ENCODE measurements around the gene LRCH1. TPM values are rescaled to one million over a fixed set of nuclear protein-coding genes. Genes with fewer than 3 reads are reported as not detected.
A peak's percentile ranks its signal among the peaks of the same experiment; 100 is the strongest.
"Not testable (repeated sequence)": the region's sequence is repeated elsewhere in the genome, so short reads cannot be mapped to it uniquely, and the experiment has no call there.

LRCH1 gene
- total RNA-seq, 1 experiment from 2014 or later: 5.5 TPM

- not testable (repeated sequence) for DNase-seq (ENCODE audit: extremely low read depth, low read depth)
These were observed 217.0 kb downstream of the LRCH1 start for GRCh38 chr13:46769925-46770324.

- no peak for DNase-seq (ENCODE audit: extremely low read depth, low read depth)
These were observed 218.7 kb downstream of the LRCH1 start for GRCh38 chr13:46771693-46772092.

- no peak for DNase-seq (ENCODE audit: extremely low read depth, low read depth)
These were observed 220.6 kb downstream of the LRCH1 start for GRCh38 chr13:46773541-46773940.

- no peak for DNase-seq (ENCODE audit: extremely low read depth, low read depth)
These were observed 222.6 kb downstream of the LRCH1 start for GRCh38 chr13:46775385-46776107.

- DNase-seq (ENCODE audit: extremely low read depth, low read depth): no peak
These were observed 225.1 kb downstream of the LRCH1 start for GRCh38 chr13:46778095-46778494.

GRCh38 chr13:46778890-46779289 is 225.9 kb downstream of the LRCH1 start:
- no peak for DNase-seq (ENCODE audit: extremely low read depth, low read depth)

- DNase-seq (ENCODE audit: extremely low read depth, low read depth): no peak
These were observed 229.1 kb downstream of the LRCH1 start for GRCh38 chr13:46782066-46782465.

GRCh38 chr13:46782691-46783090 is 229.7 kb downstream of the LRCH1 start:
- no peak for DNase-seq (ENCODE audit: extremely low read depth, low read depth)

- DNase-seq (ENCODE audit: extremely low read depth, low read depth): no peak
These were observed 230.5 kb downstream of the LRCH1 start for GRCh38 chr13:46783504-46783903.

- no peak for DNase-seq (ENCODE audit: extremely low read depth, low read depth)
These were observed 242.4 kb downstream of the LRCH1 start for GRCh38 chr13:46795321-46795720.

GRCh38 chr13:46796129-46796514 is 243.2 kb downstream of the LRCH1 start:
- no peak for DNase-seq (ENCODE audit: extremely low read depth, low read depth)

GRCh38 chr13:46796515-46797474 is 243.8 kb downstream of the LRCH1 start, which contains the start of gene ESD:
Gene ESD (minus strand): TSS chr13:46797161. CDS start chr13:46791413, 5,748 bp downstream.
- peak; percentile 81 for DNase-seq (ENCODE audit: extremely low read depth, low read depth)

- no peak for DNase-seq (ENCODE audit: extremely low read depth, low read depth)
These were observed 244.7 kb downstream of the LRCH1 start for GRCh38 chr13:46797501-46798237.

GRCh38 chr13:46799139-46799538 is 246.2 kb downstream of the LRCH1 start:
- no peak for DNase-seq (ENCODE audit: extremely low read depth, low read depth)

GRCh38 chr13:46801858-46802257 is 248.9 kb downstream of the LRCH1 start:
- no peak for DNase-seq (ENCODE audit: extremely low read depth, low read depth)

Small RNA genes lying within 50 kb of the gene (small RNA-seq; reads per million reads assigned to genes)
- gene AL359880.1: 0 reads per million in 2 experiments

Other genes starting within 250 kb of the LRCH1 start
- 0.35 and 1.2 TPM in 2 replicates for gene RUBCNL, start 165.9 kb upstream of the LRCH1 start, total RNA-seq (2014; rRNA removed; shearing (Covaris generic))
- 128 and 138 TPM in 2 replicates for gene ESD, start 244.0 kb downstream of the LRCH1 start, total RNA-seq (2014; rRNA removed; shearing (Covaris generic))